22Rv1 (cell line): Measurements from ENCODE around the gene CLDN18.

Source experiments
- H3K27ac ChIP-seq: fragments of 450-650 bp; 2 replicates; pipeline ENCODE4 v1.5.1; 2017
- CTCF ChIP-seq: fragments of 450-650 bp; IDR thresholded peaks from 2 replicates; pipeline ENCODE4 v1.5.1; 2017; ENCODE audit warnings: mild to moderate bottlenecking
- ZFX ChIP-seq: fragments of 450-650 bp; IDR thresholded peaks from 2 replicates; pipeline ENCODE4 v1.6.1; 2017; ENCODE audit warnings: antibody characterized with exemption, borderline replicate concordance

CLDN18 gene

GRCh38 chr3:137988152-137988551, 21.8 kb upstream of the CLDN18 start:
- no peak for TF ChIP-seq ZFX
- no peak for TF ChIP-seq CTCF
- H3K27ac ChIP-seq = no peak overlapping the region

- TF ChIP-seq ZFX = no peak
- no peak for TF ChIP-seq CTCF
- no peak overlapping the region for H3K27ac ChIP-seq
These were observed 21.0 kb upstream of the CLDN18 start for GRCh38 chr3:137988982-137989381.

GRCh38 chr3:137990427-137990826, 19.5 kb upstream of the CLDN18 start:
- TF ChIP-seq CTCF (no peak), ZFX (no peak)

GRCh38 chr3:137992592-137992991, 17.4 kb upstream of the CLDN18 start:
- TF ChIP-seq CTCF (no peak), ZFX (no peak)
- H3K27ac ChIP-seq = no peak overlapping the region

More at GRCh38 chr3:137990427-137990826, 19.5 kb upstream of the CLDN18 start:
- no peak overlapping the region for H3K27ac ChIP-seq

- TF ChIP-seq CTCF = no peak
- no peak for TF ChIP-seq ZFX
- no peak overlapping the region for H3K27ac ChIP-seq
These were observed 11.6 kb upstream of the CLDN18 start for GRCh38 chr3:137998121-137999042.

GRCh38 chr3:138003069-138003468, 6.9 kb upstream of the CLDN18 start:
- TF ChIP-seq CTCF = no peak
- TF ChIP-seq ZFX = no peak
- no peak overlapping the region for H3K27ac ChIP-seq

- TF ChIP-seq CTCF (no peak), ZFX (no peak)
- H3K27ac ChIP-seq = no peak overlapping the region
These were observed 4.3 kb upstream of the CLDN18 start for GRCh38 chr3:138005627-138006026.
